Uterus (tissue), 2 donors: ENCODE measurements around the gene L1CAM.

Experiments used
- POLR2A ChIP-seq, 2 donors: fragments of 450-650 bp; IDR thresholded peaks; one replicate each; pipeline ENCODE4 v1.6.1; 2016; ENCODE audit warnings: antibody characterized with exemption in 2 of 2, mild to moderate bottlenecking in 1 of 2, moderate library complexity in 1 of 2
- TF ChIP-seq, protein P1 (sequence below), 4 experiments: fragments of 200-600 bp in 2 of 4; fragments of 450-650 bp in 2 of 4; sonication (generic) in 2 of 4; IDR thresholded peaks; one replicate each; pipeline ENCODE4 v1.5.1; 2016 to 2019; ENCODE audit warnings: antibody characterized with exemption in 4 of 4, mild to moderate bottlenecking in 2 of 4, moderate library complexity in 1 of 4

DNA sequence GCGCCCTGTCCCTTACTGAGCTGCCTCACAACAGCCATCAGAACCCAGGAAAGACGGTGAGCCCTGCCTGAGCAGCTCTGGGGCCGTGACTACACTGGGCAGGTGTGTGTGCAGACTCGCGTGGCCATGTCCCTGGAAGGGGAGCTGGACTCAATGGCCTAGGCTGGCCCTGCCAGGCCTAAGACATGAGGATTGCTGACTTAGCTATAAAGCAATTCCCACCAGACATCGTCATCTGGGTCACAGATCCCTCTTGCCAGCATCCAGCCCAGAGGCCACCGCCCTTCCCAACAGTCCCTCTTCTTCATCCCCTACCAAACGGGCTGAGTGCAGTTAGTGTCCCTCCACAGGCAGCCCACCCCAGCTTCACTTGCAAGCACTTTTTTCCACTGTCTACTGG, 45.2 kb upstream of the L1CAM start:
- TF ChIP-seq, protein P1, sequence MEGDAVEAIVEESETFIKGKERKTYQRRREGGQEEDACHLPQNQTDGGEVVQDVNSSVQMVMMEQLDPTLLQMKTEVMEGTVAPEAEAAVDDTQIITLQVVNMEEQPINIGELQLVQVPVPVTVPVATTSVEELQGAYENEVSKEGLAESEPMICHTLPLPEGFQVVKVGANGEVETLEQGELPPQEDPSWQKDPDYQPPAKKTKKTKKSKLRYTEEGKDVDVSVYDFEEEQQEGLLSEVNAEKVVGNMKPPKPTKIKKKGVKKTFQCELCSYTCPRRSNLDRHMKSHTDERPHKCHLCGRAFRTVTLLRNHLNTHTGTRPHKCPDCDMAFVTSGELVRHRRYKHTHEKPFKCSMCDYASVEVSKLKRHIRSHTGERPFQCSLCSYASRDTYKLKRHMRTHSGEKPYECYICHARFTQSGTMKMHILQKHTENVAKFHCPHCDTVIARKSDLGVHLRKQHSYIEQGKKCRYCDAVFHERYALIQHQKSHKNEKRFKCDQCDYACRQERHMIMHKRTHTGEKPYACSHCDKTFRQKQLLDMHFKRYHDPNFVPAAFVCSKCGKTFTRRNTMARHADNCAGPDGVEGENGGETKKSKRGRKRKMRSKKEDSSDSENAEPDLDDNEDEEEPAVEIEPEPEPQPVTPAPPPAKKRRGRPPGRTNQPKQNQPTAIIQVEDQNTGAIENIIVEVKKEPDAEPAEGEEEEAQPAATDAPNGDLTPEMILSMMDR (IDR thresholded peaks at IDR 0.05): no peak
- TF ChIP-seq POLR2A (IDR thresholded peaks at IDR 0.05): no peak
